ENCODE data around the gene VASH1.

DNA sequence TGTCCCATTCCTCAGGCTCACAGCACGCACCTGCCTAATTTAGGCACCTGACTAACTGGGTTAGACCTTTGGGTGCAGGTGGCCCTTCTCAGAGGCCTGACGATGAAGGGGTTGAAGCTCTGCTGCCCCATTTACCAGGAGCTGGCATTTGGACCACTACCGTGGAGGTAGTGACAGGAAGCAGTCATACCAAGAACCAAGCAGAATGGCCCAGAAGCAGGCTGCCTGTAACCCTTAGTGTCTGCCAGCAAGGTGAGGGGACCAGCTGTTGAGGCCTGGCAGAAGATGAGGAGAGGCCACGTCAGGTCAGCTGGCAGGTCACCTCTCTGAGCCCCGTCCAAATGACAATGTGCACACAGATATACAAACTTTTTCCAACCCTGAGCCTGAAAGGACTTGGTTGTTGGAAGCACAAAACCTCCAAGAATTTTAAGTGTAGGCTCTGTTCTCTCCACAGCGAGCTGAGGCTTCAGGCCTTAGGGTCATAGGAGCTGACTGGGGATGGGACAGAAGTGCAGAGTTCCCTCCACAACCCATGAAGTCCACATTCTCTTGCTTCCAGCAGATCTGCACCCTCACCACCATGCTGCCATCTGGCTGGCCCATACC is 23.1 kb downstream of the VASH1 start:
- TF ChIP-seq, protein P1, sequence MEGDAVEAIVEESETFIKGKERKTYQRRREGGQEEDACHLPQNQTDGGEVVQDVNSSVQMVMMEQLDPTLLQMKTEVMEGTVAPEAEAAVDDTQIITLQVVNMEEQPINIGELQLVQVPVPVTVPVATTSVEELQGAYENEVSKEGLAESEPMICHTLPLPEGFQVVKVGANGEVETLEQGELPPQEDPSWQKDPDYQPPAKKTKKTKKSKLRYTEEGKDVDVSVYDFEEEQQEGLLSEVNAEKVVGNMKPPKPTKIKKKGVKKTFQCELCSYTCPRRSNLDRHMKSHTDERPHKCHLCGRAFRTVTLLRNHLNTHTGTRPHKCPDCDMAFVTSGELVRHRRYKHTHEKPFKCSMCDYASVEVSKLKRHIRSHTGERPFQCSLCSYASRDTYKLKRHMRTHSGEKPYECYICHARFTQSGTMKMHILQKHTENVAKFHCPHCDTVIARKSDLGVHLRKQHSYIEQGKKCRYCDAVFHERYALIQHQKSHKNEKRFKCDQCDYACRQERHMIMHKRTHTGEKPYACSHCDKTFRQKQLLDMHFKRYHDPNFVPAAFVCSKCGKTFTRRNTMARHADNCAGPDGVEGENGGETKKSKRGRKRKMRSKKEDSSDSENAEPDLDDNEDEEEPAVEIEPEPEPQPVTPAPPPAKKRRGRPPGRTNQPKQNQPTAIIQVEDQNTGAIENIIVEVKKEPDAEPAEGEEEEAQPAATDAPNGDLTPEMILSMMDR (conservative IDR thresholded peaks at IDR 0.05; ENCODE audit: low read length): no peak
- TF ChIP-seq EZH2phosphoT487 (IDR thresholded peaks at IDR 0.05; ENCODE audit: borderline replicate concordance): no peak
